ENCODE data around the gene RETREG1. TPM values are rescaled to one million over a fixed set of nuclear protein-coding genes. Genes with fewer than 3 reads are reported as not detected.
A peak's percentile ranks its signal among the peaks of the same experiment; 100 is the strongest.
"Not testable (repeated sequence)": the region's sequence is repeated elsewhere in the genome, so short reads cannot be mapped to it uniquely, and the experiment has no call there.

RETREG1 gene
- total RNA-seq, 1 experiment from 2014 or later: 4.0 TPM

GRCh38 chr5:16615741-16616535, 859 bp downstream of the RETREG1 start:
- DNase-seq (ENCODE audit: low read depth): no peak

- no peak for DNase-seq (ENCODE audit: low read depth)
Measured at GRCh38 chr5:16612007-16612406, 4.8 kb downstream of the RETREG1 start.

- not testable (repeated sequence) for DNase-seq (ENCODE audit: low read depth)
Measured at GRCh38 chr5:16610896-16611295, 5.9 kb downstream of the RETREG1 start.

GRCh38 chr5:16609412-16609811, 7.4 kb downstream of the RETREG1 start:
- DNase-seq (ENCODE audit: low read depth): no peak

GRCh38 chr5:16606628-16607027, 10.2 kb downstream of the RETREG1 start:
- no peak for DNase-seq (ENCODE audit: low read depth)

GRCh38 chr5:16603701-16604100, 13.1 kb downstream of the RETREG1 start:
- DNase-seq (ENCODE audit: low read depth): no peak

- no peak for DNase-seq (ENCODE audit: low read depth)
Measured at GRCh38 chr5:16603295-16603694, 13.5 kb downstream of the RETREG1 start.

- DNase-seq (ENCODE audit: low read depth): no peak
Measured at GRCh38 chr5:16602182-16602581, 14.6 kb downstream of the RETREG1 start.

- no peak for DNase-seq (ENCODE audit: low read depth)
Measured at GRCh38 chr5:16600946-16601345, 15.9 kb downstream of the RETREG1 start.

- peak; percentile 70 for DNase-seq (ENCODE audit: low read depth)
Measured at GRCh38 chr5:16600397-16600796, 16.4 kb downstream of the RETREG1 start.

- no peak for DNase-seq (ENCODE audit: low read depth)
Measured at GRCh38 chr5:16597946-16598694, 18.7 kb downstream of the RETREG1 start.

- DNase-seq (ENCODE audit: low read depth): peak; percentile 54
Measured at GRCh38 chr5:16596581-16596940, 20.2 kb downstream of the RETREG1 start.

GRCh38 chr5:16595881-16596580, 20.8 kb downstream of the RETREG1 start:
- DNase-seq (ENCODE audit: low read depth): no peak

- peak; percentile 77 for DNase-seq (ENCODE audit: low read depth)
Measured at GRCh38 chr5:16593628-16594027, 23.2 kb downstream of the RETREG1 start.

- peak; percentile 95 for DNase-seq (ENCODE audit: low read depth)
Measured at GRCh38 chr5:16593013-16593412, 23.8 kb downstream of the RETREG1 start.

GRCh38 chr5:16592255-16592654, 24.5 kb downstream of the RETREG1 start:
- DNase-seq (ENCODE audit: low read depth): no peak

- DNase-seq (ENCODE audit: low read depth): no peak
Measured at GRCh38 chr5:16590685-16591084, 26.1 kb downstream of the RETREG1 start.

- no peak for DNase-seq (ENCODE audit: low read depth)
Measured at GRCh38 chr5:16589658-16590057, 27.1 kb downstream of the RETREG1 start.

- no peak for DNase-seq (ENCODE audit: low read depth)
Measured at GRCh38 chr5:16588434-16589214, 28.2 kb downstream of the RETREG1 start.

GRCh38 chr5:16586556-16586955, 30.2 kb downstream of the RETREG1 start:
- DNase-seq (ENCODE audit: low read depth): no peak

- DNase-seq (ENCODE audit: low read depth): no peak
Measured at GRCh38 chr5:16585041-16585667, 31.6 kb downstream of the RETREG1 start.

Measured in LHCN-M2 (cell line).